Nephron progenitor cell (in vitro differentiated cells): ENCODE data around the gene VWA2.

ENCODE experiments used
- DNase-seq: peaks from one replicate; pipeline ENCODE4 v3.0.0; 2021
- H3K27ac Mint-ChIP-seq: 2 replicates; pipeline ENCODE4 v1.8.0; 2021; ENCODE audit warnings: mild to moderate bottlenecking, moderate library complexity, mixed read lengths
- H3K27me3 Mint-ChIP-seq: 2 replicates; pipeline ENCODE4 v1.8.0; 2021; ENCODE audit warnings: mild to moderate bottlenecking, low read depth, mixed read lengths; ENCODE audit not compliant: poor library complexity
- H3K36me3 Mint-ChIP-seq: 2 replicates; pipeline ENCODE4 v1.8.0; 2021; ENCODE audit warnings: low read depth, mixed read lengths
- H3K4me1 Mint-ChIP-seq: 2 replicates; pipeline ENCODE4 v1.8.0; 2021; ENCODE audit warnings: mixed read lengths
- H3K4me3 Mint-ChIP-seq: 2 replicates; pipeline ENCODE4 v1.8.0; 2021; ENCODE audit warnings: mild to moderate bottlenecking, moderate library complexity, mixed read lengths
- H3K9me3 Mint-ChIP-seq: 2 replicates; pipeline ENCODE4 v1.8.0; 2021; ENCODE audit warnings: mild to moderate bottlenecking, moderate library complexity, mixed read lengths
- TF ChIP-seq, protein P1 (sequence below): fragments of 200-600 bp; sonication (generic); IDR thresholded peaks from 2 replicates; pipeline ENCODE4 v1.5.0; 2021; ENCODE audit warnings: antibody characterized with exemption

VWA2 gene

GRCh38 chr10:114273910-114274309, 34.9 kb downstream of the VWA2 start:
- TF ChIP-seq, protein P1, sequence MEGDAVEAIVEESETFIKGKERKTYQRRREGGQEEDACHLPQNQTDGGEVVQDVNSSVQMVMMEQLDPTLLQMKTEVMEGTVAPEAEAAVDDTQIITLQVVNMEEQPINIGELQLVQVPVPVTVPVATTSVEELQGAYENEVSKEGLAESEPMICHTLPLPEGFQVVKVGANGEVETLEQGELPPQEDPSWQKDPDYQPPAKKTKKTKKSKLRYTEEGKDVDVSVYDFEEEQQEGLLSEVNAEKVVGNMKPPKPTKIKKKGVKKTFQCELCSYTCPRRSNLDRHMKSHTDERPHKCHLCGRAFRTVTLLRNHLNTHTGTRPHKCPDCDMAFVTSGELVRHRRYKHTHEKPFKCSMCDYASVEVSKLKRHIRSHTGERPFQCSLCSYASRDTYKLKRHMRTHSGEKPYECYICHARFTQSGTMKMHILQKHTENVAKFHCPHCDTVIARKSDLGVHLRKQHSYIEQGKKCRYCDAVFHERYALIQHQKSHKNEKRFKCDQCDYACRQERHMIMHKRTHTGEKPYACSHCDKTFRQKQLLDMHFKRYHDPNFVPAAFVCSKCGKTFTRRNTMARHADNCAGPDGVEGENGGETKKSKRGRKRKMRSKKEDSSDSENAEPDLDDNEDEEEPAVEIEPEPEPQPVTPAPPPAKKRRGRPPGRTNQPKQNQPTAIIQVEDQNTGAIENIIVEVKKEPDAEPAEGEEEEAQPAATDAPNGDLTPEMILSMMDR, result no peak
- H3K4me3 Mint-ChIP-seq, result no peak overlapping the region
- H3K9me3 Mint-ChIP-seq, result no peaks in the 10 kb centered on the region
- no peak for DNase-seq
- H3K36me3 Mint-ChIP-seq, result peaks cover 18% of the 10 kb centered on the region
- no peak overlapping the region for H3K27ac Mint-ChIP-seq
- H3K4me1 Mint-ChIP-seq, result peaks cover 22% of the 10 kb centered on the region
- H3K27me3 Mint-ChIP-seq, result no peaks in the 10 kb centered on the region

DNA sequence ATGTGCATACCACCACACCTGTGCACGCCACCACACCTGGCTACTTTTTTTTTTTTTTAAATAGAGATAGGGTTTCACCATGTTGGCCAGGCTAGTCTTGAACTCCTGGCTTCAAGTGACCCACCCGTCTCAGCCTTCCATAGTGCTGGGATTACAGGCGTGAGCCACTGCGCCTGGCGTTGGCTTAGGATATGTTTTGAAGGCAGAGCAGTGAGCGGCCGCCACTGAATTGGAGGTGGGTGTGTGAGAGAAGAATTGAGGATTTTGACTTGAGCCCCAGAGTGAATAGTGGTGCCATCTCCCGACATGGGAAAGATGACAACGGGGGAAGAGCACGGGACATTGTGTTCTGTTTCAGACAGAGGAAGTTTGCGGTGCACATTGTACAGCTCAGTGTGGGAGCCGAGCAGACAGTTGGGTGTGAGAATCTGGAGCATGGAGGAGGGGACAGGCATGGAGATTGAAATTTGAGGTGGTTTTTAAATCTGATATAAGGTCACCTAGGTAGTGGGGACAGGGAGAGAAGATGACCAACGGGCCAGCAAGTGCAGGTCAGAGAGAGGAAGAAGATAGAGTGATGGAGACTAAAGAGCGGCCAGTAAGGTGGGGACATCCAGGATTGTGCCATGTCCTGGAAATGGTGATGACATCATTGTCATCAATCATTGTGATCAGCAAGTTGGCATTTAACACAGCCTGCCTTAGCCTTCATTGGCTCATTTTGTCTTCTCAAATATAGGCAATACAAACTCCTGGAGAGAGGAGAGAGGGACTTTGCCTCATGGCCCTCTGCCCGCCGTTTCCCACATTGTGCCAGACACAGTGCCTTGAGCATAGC, 35.8 kb downstream of the VWA2 start:
- no peak overlapping the region for H3K4me3 Mint-ChIP-seq
- H3K27me3 Mint-ChIP-seq, result no peaks in the 10 kb centered on the region
- TF ChIP-seq, protein P1, result no peak
- peaks cover 22% of the 10 kb centered on the region for H3K4me1 Mint-ChIP-seq
- no peak for DNase-seq
- no peaks in the 10 kb centered on the region for H3K9me3 Mint-ChIP-seq
- peaks cover 18% of the 10 kb centered on the region for H3K36me3 Mint-ChIP-seq
- H3K27ac Mint-ChIP-seq, result no peak overlapping the region

- peaks cover 22% of the 10 kb centered on the region for H3K4me1 Mint-ChIP-seq
Measured at GRCh38 chr10:114276066-114276465, 37.0 kb downstream of the VWA2 start.

DNA sequence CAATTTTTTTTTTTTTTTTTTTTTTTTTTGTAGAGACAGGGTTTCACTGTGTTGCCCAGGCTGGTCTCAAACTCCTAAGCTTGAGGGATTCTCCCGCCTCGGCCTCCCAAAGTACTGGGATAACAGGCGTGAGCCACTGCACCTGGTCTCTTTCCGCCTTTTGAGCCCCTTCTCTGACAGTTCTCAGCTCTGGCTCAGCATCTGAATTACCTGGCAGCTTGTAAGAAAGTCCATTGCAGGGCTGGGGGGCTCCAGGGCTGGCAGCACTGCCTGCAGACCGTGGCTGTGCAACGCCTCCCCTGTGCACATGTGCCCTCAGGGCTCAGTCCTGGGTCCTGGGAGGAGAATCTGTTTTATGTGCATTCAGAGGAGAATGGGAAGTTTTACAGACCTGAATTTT, 37.6 kb downstream of the VWA2 start:
- peaks cover 18% of the 10 kb centered on the region for H3K36me3 Mint-ChIP-seq
- H3K4me3 Mint-ChIP-seq, result no peak overlapping the region
- peaks cover 17% of the 10 kb centered on the region for H3K4me1 Mint-ChIP-seq
- H3K9me3 Mint-ChIP-seq, result no peaks in the 10 kb centered on the region
- DNase-seq, result no peak
- TF ChIP-seq, protein P1, result no peak
- no peak overlapping the region for H3K27ac Mint-ChIP-seq
- H3K27me3 Mint-ChIP-seq, result no peaks in the 10 kb centered on the region

More at GRCh38 chr10:114276066-114276465, 37.0 kb downstream of the VWA2 start:
- TF ChIP-seq, protein P1, result no peak
- Mint-ChIP-seq H3K27ac (peak overlapping the region; percentile 36), H3K36me3 (peaks cover 18% of the 10 kb centered on the region), H3K9me3 (no peaks in the 10 kb centered on the region), H3K27me3 (no peaks in the 10 kb centered on the region), H3K4me3 (no peak overlapping the region)
- no peak for DNase-seq

- Mint-ChIP-seq H3K4me1 (peaks cover 17% of the 10 kb centered on the region), H3K9me3 (no peaks in the 10 kb centered on the region), H3K27ac (peak overlapping the region; percentile 75), H3K27me3 (no peaks in the 10 kb centered on the region), H3K4me3 (no peak overlapping the region), H3K36me3 (peaks cover 12% of the 10 kb centered on the region)
- no peak for DNase-seq
- TF ChIP-seq, protein P1, result no peak
Measured at GRCh38 chr10:114278140-114278883, 39.3 kb downstream of the VWA2 start.
